ENCODE data around the gene EXOSC2. TPM values are rescaled to one million over a fixed set of nuclear protein-coding genes. Genes with fewer than 3 reads are reported as not detected.

Gene EXOSC2
- 38.9 and 57.2 TPM in 2 replicates for total RNA-seq (ENCODE audit: low replicate concordance)
- long read RNA-seq, transcript EXOSC2-204 (9 exons, 2,040 nt) = major isoform, 38 of 46 reads
- long read RNA-seq, partial matches to known transcripts = 1 of 46 reads
- long read RNA-seq, other reads (novel, unspliced or antisense) = 3 of 46 reads

- Mint-ChIP-seq H3K27ac (peak within 1 kb of the TSS; percentile 90), H3K9me3 (no peaks in the 10 kb centered on the region), H3K4me3 (peak within 1 kb of the TSS; percentile 94), H3K4me1 (ENCODE audit: unreplicated experiment) (peaks cover 23% of the 10 kb centered on the region), H3K27me3 (no peaks in the 10 kb centered on the region), H3K36me3 (peaks cover 23% of the 10 kb centered on the region)
- DNase-seq (ENCODE audit: extremely low spot score, unreplicated experiment) = peak; percentile 91
- no peak for TF ChIP-seq CTCF (conservative IDR thresholded peaks at IDR 0.05)
Observed at GRCh38 chr9:130693426-130694191, at the start of gene EXOSC2. Gene EXOSC2, plus strand, starts transcription at chr9:130693780. Its CDS starts 12 bp downstream, at chr9:130693792.

GRCh38 chr9:130651221-130651620 is 42.4 kb upstream of the EXOSC2 start:
- Mint-ChIP-seq H3K27ac (no peak overlapping the region), H3K4me3 (no peak overlapping the region), H3K9me3 (peaks cover 2% of the 10 kb centered on the region), H3K36me3 (no peaks in the 10 kb centered on the region), H3K27me3 (peaks cover 55% of the 10 kb centered on the region), H3K4me1 (ENCODE audit: unreplicated experiment) (no peaks in the 10 kb centered on the region)
- no peak for TF ChIP-seq CTCF (conservative IDR thresholded peaks at IDR 0.05)
- DNase-seq (ENCODE audit: extremely low spot score, unreplicated experiment) = no peak

- Mint-ChIP-seq H3K4me1 (ENCODE audit: unreplicated experiment) (no peaks in the 10 kb centered on the region), H3K27me3 (peaks cover 59% of the 10 kb centered on the region)
Observed at GRCh38 chr9:130651752-130652151, 41.8 kb upstream of the EXOSC2 start.

GRCh38 chr9:130654879-130655278 is 38.7 kb upstream of the EXOSC2 start:
- H3K9me3 Mint-ChIP-seq = no peaks in the 10 kb centered on the region
- no peak for DNase-seq (ENCODE audit: extremely low spot score, unreplicated experiment)
- H3K4me1 Mint-ChIP-seq (ENCODE audit: unreplicated experiment) = no peaks in the 10 kb centered on the region
- H3K36me3 Mint-ChIP-seq = no peaks in the 10 kb centered on the region
- H3K27ac Mint-ChIP-seq = no peak overlapping the region
- peaks cover 80% of the 10 kb centered on the region for H3K27me3 Mint-ChIP-seq
- no peak for TF ChIP-seq CTCF (conservative IDR thresholded peaks at IDR 0.05)
- H3K4me3 Mint-ChIP-seq = no peak overlapping the region

More at GRCh38 chr9:130651752-130652151, 41.8 kb upstream of the EXOSC2 start:
- no peak overlapping the region for H3K27ac Mint-ChIP-seq
- no peak overlapping the region for H3K4me3 Mint-ChIP-seq
- TF ChIP-seq CTCF (conservative IDR thresholded peaks at IDR 0.05) = no peak
- no peaks in the 10 kb centered on the region for H3K9me3 Mint-ChIP-seq
- no peaks in the 10 kb centered on the region for H3K36me3 Mint-ChIP-seq
- no peak for DNase-seq (ENCODE audit: extremely low spot score, unreplicated experiment)

- no peak overlapping the region for H3K27ac Mint-ChIP-seq
- no peak for DNase-seq (ENCODE audit: extremely low spot score, unreplicated experiment)
- no peaks in the 10 kb centered on the region for H3K36me3 Mint-ChIP-seq
- no peak for TF ChIP-seq CTCF (conservative IDR thresholded peaks at IDR 0.05)
- peaks cover 85% of the 10 kb centered on the region for H3K27me3 Mint-ChIP-seq
- H3K4me1 Mint-ChIP-seq (ENCODE audit: unreplicated experiment) = no peaks in the 10 kb centered on the region
- no peak overlapping the region for H3K4me3 Mint-ChIP-seq
- H3K9me3 Mint-ChIP-seq = no peaks in the 10 kb centered on the region
Observed at GRCh38 chr9:130658893-130659698, 34.5 kb upstream of the EXOSC2 start.
